ENCODE results near the gene ST6GAL1.
A peak's percentile ranks its signal among the peaks of the same experiment; 100 is the strongest.

ST6GAL1 gene

DNA sequence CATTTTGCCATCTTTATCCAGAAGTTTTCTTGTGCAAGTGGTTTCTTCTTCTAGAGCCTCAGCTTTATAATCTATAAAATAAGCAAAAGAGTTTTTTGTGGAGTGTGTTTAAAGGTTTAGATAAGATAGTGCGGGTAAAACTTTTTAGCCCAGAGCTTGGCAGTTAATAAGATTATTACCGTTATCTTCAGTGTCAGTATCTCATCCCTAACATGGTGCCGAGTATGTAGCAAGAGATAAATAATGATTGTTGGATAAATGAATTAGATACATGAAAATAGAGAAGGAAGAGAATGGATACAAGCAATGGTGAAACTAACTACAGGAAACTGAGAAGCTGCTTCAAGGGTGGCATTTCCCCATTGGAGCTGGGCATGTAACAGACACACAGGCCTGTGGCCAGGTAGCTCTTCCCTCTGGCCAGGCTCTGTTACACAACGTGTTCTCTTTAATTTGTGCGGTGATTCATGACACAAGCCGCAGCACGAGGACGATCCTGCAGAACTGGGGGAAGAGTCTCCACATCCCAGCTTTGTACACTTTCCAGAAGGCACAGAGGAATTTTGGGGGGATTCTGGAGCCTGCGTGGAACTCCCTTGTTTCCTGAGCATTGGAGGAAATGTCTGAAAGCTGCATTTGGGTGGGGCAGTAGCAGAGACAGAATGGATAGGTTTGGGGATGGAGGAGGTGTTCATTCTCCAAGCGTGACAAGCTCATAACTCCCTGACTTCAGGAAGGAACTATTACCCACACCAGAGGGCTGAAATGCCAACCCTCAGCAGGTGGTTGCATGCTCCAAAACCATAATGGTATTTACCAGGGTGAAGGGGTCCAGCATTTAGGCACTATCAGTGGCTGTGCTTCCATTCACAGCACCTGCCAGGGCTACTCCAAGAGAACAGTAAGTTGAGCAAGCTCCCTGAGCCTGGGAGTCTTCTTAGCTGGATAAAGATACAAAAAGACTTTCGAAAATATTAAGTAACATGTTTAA is 14.2 kb upstream of the ST6GAL1 start:
- no peak for DNase-seq (ENCODE audit: low spot score)

DNA sequence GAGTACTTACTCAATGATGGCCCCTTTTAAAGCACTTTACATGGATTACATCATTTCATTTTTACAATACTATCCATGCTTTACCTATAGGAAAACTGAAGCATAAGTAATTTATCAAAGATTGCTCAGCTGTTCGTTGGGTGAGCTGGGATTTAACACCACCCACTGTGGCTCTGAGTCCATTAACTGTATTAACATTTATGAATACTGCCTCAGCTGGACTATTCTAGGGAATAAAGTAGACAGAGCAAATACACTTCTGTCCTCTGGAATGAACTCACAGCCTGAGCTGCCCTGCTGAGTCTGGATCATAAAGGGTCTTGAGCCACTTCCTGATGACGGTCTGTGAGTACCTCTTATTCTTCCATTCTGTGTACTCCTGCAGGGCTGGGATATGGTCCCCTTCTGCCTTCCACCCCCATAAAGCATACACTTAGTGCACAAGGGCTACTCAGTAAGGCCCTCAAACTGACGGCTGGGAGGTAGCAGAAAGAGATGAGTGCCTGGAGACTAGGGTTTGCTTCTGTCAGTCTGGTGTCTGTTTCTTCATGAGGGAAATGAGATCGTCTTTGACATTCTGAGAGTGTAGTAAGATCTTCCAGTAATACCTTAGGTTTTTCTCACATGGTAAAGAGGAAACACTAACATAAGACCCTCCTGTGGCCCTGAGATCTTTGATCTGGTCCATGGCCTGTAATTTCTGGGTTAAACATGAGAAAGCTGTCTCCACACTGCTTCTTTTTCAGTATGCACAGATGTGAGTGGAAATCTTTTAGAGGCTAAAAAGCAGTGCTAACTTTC is 12.6 kb upstream of the ST6GAL1 start:
- no peak for DNase-seq (ENCODE audit: low spot score)

DNA sequence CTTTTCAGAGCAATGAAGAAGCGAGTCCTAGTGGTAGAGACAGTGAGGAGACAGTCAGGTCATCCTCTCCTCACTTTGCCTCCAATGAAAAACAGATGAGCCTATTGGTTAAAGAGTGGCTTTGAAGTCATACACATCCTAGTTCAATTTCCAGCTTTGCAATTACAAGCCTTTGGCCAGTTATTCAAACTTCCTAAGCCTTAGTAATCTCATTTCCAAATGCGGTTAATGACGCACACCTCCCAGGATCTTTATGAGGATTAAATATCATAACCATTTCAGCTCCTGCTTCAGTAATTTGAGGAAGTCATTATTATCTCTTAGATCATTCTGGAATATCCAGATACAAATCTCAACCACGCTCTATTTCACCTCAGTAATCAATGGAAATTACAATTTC is 10.0 kb upstream of the ST6GAL1 start:
- DNase-seq (ENCODE audit: low spot score): no peak

DNA sequence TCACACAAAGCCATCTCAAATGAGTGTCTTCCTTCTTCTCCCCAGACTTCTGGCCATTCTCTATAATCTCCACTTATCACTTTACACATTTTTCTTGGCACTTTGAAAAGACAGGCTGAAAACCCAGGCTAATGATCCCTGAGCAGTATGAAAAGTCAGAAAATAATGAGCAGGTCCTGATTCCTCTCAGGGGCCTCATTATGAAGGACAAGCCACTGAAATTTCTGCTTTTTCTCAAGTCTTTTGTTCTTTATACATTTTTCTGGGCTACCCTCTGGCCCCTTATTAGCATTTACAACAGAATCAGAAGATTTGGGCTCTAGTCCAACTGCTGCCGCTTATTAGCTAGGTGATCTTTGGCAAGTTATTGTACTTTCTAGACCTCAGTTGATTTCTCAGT is 9.5 kb upstream of the ST6GAL1 start:
- no peak for DNase-seq (ENCODE audit: low spot score)

DNA sequence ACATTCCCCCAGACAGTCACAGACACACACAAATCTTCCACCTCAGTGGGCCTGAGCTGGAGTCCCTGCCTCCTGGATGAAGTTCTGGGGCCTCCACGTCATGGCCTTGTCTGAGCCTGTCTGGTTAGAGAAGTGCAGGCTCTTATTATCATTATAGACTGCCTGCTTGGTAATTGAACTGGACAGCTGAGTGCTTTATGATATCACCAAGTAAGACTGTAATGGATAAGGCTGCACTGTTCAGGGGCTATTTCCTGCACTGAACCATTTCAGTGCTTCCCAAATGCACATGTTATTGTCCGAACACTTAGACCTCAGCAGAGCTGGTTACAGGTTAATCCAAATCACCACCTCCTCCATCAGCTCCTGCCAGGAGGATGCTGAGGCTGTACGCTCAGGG is 8.7 kb upstream of the ST6GAL1 start:
- DNase-seq (ENCODE audit: low spot score): no peak

DNA sequence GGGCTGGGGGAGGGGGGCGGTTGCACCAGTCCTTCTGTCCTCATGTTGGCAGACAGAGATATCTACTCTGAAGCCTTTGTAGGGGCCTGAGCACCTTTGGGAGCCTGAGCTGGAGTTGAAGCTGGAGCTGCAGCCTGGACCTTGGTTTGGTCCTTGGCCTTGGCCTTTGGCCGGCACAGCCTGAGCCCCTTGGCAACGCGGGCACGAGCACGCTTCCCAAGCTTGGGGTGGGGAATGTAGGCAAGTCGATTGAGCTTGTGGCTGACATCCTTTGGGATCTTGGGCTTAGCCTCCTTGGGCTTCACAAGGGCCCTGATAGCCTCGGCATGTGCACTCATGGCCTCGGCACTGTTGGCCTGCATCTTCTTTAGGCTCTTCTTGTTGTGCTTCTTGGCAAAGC is 8.1 kb upstream of the ST6GAL1 start:
- DNase-seq (ENCODE audit: low spot score): no peak

DNA sequence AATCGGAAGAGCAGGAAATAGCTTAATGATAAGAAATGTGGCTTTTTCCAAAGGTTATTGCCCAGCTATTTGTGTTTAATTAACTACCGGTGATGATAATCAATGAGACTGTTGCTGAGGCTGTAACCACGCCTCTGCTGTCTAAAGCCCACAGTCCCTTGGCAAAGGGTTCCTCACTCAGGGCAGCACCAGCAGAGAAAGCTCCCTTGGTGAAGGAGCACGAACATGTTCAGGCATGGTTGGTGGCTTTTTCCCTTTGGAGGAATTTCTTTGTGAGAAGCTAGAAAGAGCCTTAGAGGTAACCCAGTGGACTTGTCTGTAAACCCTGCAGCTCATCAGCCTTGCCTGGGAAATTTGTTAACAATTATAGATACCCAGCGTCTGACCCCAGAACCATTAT is 7.5 kb upstream of the ST6GAL1 start:
- no peak for DNase-seq (ENCODE audit: low spot score)

DNA sequence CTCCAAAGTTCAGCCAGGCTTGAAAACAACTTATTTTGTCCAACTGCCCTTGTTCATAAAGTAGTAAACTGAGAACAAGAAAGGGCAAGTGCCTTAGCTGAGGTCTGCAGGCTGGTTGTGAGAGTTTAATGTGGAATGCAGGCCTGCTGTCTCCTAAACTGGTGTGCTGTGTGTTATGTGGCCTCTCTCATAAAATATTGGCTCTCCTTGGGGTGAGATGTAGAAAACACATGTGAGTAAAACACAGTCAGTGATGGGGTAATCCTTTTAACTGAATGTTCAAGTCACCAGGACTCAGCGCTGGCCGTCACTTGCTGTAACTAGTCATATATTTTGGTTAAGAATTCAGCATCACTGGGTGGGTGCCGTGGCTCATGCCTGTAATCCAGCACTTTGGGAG is 7.1 kb upstream of the ST6GAL1 start:
- no peak for DNase-seq (ENCODE audit: low spot score)

DNA sequence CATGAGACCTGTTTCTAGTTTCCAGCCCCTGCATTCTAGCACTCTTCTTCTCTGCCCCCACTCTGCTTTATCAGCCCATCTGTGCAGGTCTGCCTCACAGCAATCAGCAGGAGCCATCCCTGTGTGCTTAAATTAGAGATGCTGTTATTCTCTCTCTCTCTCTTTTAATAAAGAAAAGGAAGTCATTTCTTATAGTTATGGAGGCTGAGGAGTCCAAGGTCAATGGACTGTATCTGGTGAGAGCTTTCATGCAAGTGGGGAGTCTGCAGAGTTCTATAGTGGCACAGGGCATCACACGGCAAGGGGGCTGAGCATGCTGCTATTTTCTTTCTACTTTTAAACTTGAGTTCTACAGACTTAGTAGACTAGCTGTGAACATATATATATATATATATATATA is 4.5 kb upstream of the ST6GAL1 start:
- no peak for DNase-seq (ENCODE audit: low spot score)

DNA sequence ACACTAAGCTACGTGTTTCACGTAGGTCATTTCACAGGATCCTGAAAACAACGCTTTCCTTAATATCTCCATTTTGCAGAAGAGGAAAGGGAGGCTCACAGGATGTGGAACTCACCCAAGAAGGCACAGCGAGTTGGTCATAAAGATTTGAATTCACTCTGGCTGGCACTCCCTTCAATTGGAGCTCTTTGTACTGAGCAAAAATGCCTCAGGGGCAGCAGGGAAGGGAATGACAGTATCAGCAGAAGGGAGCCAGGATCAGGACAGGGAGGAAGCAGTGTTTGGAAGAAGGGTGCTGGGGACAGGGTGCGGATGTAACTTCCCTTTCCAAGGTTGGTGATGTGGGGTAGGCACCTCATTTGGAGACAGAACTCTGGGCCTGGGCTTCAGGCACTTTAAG is 1.1 kb upstream of the ST6GAL1 start:
- DNase-seq (ENCODE audit: low spot score): no peak

DNA sequence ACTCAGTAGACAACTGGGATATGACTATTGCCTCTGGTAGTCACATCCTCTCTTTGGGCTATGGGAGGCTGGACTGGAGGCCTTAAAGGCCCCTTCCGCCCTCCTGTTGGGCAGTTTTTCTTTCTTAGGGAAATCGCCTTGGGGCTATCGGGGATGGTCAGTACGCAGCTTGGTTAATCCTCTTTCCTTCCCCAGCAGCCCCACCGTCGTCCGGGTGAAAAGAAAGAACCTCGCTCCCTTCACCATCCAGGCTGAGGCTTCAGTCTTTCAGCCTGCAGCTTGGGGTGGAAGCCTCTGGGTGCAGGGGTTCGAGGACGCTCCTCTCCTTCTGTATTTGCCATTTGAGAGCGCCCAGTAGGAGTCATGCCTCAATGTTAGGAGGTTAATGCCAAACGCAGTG is 641 bp upstream of the ST6GAL1 start:
- no peak for DNase-seq (ENCODE audit: low spot score)

DNA sequence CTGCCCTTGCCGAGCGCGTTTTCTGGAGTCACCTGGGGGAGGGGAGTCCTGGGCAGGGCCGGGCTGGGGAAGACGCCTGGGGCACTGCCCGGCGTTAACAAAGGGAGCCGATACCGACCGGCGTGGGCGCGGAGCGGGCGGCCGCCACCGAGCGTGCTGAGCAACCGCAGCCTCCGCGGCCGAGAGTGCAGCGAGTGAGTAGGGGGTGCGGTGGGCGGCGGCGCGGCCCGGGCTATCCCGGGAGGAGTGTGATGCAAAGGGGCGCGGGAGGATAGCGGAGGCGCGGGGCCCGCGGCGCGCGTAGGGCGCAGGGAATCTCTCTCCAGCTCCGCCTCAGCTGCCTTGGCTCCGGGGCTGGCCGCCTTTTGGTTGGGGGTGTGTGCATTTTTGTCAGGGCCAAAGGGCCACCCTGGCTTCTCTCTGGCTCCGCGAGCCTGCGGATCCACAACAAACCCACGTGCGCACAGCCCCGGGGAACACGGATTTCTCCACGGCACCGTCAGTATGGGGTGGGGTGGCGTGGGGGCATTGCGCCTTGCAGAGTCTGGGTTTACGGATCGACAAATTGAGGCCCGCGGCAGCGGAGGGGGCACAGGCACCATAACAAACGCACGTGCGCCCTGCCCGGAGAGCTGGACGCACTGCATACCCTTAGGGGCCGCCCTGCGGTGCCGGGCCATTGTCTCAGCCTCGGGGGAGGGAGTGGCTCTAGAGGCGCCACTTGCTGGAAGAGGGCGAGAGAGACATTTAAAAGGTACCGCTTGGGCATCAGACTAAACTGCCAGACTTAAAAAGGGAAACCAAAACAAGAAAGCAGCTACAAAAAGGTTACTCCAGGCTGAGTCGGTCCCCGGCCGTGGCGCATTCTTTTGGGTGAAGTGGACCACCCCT is 560 bp downstream of the ST6GAL1 start:
- peak; percentile 62 for DNase-seq (ENCODE audit: low spot score)

DNA sequence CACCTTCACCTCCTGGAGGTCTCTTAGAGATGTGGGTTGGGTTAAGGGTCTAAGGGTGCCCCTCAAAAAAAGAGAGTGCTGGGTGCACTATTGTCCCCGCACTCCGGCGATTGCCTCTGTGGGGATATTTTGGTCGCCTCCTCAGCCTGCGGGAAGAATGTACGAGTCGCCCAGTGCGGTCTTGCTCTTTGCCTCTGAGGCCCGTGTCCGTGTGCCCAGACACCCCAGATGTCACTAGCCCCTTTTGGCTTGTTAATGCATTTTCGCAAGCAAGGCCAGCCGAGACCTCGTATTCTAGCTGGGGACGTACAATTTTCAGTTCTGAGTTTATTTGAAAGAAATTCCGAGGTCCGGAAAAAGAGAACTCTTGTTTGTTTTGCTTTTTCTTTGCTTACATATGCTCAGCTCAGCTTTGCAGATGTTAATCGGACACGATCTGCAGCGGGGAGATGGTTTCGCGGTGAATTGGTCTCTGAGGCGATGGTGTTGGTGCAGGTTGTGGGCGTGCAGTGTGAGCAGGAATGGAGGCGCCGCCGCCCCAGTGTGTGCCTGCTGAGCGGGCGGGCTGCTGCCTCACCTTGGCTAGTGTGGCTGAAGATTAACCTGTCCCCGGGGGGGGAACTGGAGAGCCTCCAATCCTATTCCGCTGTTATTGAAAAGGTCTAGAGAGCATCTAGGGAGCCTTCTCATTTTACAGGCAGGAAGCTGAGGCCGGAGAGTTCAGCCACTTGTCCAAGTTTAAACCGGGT is 1.4 kb downstream of the ST6GAL1 start:
- DNase-seq (ENCODE audit: low spot score): peak; percentile 45

DNA sequence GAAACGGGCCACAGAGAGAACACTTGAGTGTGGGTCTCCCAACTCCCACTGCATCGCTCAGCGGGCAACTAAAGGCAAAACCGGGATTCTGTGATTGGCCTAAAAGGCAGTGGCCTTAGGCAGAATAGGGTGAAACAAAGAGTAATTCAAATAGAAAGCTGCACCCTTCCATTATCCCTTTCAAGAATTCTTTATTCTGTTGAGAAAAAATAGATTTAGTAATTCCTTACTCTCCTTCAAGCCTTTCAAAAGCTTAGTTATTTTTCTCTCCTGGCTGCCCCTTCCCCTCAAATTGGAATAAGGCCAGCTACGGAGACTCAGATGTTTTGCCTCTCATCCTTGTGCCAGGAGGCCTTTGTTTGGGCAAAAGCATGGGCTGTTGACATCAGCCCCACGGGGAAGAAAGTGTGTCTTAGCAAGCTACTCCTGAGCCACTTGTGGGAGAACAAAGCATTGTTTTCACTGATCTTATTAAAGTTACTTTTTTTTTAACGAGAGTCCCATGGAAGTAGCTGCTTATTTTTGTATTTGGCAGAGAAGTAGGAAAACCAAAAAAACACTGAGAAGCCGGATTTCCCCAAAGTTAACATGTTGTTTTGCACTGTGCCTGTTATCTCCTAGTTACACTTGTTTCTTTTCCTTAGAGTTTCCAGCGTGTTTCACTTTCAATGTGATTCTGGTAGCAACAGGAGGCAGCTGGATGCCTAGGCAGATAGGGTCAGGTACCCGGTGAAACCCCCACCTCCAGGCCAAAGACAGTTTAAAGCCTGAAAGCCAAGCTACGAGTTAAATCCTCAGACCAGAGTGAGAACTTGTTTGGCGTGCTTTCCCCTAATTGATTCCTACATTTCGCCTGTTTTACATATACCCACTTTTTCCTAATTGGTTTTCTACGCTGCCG is 2.2 kb downstream of the ST6GAL1 start:
- no peak for DNase-seq (ENCODE audit: low spot score)

DNA sequence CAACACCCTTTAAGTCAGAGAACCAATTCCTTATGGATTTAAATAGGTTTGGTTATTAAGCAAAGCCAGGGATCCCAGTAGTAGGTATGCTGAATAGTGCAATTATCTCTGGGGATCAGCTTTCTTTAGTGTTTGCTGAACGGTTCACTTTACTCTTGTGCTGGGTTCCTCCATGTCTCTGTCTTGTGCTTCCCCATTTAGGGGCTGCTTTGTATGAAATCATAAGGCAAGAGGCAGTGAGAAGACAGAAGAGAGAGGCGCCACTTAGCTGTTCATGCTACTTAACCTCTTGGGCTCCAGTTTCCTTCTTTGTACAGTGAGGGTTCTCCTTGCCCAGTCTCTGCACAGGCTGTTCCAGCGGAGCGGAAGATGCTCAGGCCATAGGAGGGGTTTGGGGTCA is 3.5 kb downstream of the ST6GAL1 start:
- DNase-seq (ENCODE audit: low spot score): no peak

DNA sequence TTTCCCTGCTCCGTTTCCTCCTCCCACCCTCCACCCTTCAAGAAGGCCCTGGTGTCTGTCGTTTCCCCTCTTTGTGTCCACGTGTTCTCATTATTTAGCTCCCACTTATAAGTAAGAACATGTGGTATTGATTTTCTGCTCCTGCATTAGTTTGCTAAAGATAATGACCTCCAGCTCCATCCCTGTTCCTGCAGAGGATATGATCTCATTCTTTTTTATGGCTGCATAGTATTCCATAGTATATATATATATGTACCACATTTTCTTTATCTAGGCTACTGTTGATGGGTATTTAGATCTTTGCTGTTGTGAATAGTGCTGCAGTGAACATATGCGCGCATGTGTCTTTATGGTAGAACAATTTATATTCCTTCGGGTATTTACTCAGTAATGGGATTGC is 4.8 kb downstream of the ST6GAL1 start:
- no peak for DNase-seq (ENCODE audit: low spot score)

DNA sequence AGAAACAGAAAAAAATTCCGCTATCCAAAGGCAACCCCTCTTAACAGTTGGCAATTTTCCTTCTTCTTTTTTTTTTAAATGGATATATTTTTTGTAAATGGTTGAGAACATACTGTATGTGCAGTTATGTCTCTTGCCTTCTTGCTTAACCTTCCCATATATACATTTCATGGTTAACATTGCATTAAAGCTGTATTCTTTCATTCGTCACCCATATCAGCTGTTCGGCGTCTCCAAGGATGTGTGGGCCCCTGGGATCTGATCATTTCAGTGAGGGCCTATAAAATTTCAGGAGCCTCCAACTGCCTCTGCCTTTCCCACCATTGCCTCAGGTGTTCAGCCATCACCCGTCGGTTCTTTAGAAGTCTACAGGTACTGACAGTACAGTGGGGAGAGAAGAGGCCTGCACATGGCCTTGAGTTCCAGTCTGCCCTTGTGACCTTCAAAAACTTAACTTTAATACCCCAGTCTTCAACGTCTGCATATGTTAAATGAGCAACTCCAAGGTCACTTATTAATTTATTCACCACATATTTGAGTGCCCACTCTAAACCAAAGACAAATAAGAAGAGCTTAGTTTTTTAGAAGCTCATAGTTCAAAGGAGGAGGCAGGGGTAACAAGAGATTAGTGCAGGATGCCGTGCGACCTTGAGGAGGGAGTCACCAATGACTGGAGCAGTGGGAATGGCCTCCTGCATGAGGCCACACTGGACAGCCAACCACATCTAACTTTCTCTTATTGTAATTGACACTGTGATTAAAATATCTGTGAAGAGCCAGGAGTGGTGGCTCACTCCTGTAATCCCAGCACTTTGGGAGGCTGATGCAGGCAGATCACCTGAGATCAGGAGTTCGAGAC is 6.9 kb downstream of the ST6GAL1 start:
- DNase-seq (ENCODE audit: low spot score): no peak

DNA sequence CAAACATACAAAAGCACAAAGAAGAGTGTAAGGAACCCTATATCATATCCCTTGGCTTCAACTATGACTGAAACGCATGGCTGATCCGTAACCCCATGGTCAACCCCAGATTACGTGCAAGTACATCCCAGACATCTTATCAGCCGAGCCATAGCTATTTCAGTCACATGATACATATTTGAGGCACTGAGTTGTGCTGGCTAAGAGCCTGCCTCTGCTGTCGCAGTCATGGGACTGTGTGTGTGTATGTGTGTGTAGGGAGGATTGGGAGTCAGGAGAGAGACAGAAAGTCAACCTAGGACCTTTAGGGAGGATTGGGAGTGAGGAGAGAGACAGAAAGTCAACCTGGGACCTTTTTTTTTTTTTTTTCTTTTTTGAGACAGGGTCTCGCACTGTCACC is 8.4 kb downstream of the ST6GAL1 start:
- DNase-seq (ENCODE audit: low spot score): no peak

DNA sequence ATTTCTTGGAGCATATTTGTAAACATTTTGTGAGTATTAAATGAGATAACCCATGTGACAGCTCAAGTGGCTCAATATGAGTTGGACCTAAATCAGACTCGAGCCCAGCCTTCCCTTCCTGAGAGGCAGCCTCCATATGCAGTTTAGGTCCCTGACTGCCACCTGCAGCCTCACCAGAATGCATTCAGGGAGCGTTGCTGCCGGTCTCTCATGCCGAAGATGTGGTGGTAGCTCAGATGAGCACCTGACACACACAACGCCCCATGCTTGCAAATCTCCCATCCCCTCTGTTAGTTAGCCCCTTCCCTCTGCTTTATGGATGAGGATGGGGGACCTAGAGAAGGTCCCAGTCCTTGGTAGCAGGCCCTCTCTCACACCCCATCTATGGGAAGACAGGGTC is 9.2 kb downstream of the ST6GAL1 start:
- no peak for DNase-seq (ENCODE audit: low spot score)
